ENCODE results near the gene METTL22. TPM values are rescaled to one million over a fixed set of nuclear protein-coding genes. Genes with fewer than 3 reads are reported as not detected.

Gene METTL22
- total and polyA plus RNA-seq, 10 donors: 14.8 to 58.8 (median 41.8) TPM

GRCh38 chr16:8674413-8675022 lies 53.0 kb downstream of the METTL22 start, which contains the start of gene ABAT:
ABAT (plus strand) TSS chr16:8674617; CDS start chr16:8735740, 61,123 bp downstream.
- intact Hi-C loops (cut with DNase I; ENCODE audit: low total_unique reads): loop anchor here (5.0 to 10.0 kb wide), 2 partner anchors 110 to 193 kb away; partner anchors contain the start of gene CARHSP1
- H3K27ac ChIP-seq: peak within 1 kb of the TSS in 5 of 8 donors; percentile 39 to 75 (median 57)
- peaks cover 2 to 27% (median 18%) of the 10 kb centered on the region in 6 donors for H3K4me1 ChIP-seq

GRCh38 chr16:8675183-8676159 lies 54.0 kb downstream of the METTL22 start:
- H3K4me3 ChIP-seq: peak overlapping the region; percentile 50 to 70 (median 62)
- intact Hi-C loops (cut with DNase I; ENCODE audit: low total_unique reads): loop anchor here (5.0 to 10.0 kb wide), 2 partner anchors 109 to 192 kb away; partner anchors contain the start of gene CARHSP1
- no peaks in the 10 kb centered on the region for H3K27me3 ChIP-seq (replicated peaks in 1 of 7)
- TF ChIP-seq POLR2AphosphoS5 (IDR thresholded peaks at IDR 0.05): no peak
- TF ChIP-seq POLR2A (IDR thresholded peaks at IDR 0.05): no peak
- TF ChIP-seq CTCF (IDR thresholded peaks at IDR 0.05 in 8 of 11, conservative IDR thresholded peaks at IDR 0.05 in 3 of 11): no peak
- DNase-seq: peak; percentile 66
- no peaks in the 10 kb centered on the region for H3K36me3 ChIP-seq
- no peak overlapping the region for H3K27ac ChIP-seq
- H3K4me1 ChIP-seq: peaks cover 2 to 27% (median 18%) of the 10 kb centered on the region in 6 donors
- peaks cover 0 to 9% (median 3%) of the 10 kb centered on the region in 8 donors for H3K9me3 ChIP-seq
- 67 to 80% (median 70%) methylated on average over 9 to 13 of the region's 13 CpGs for WGBS, 5 donors

More at GRCh38 chr16:8674413-8675022, 53.0 kb downstream of the METTL22 start, which contains the start of gene ABAT:
- DNase-seq: peak; percentile 98
- no peak for TF ChIP-seq POLR2A (IDR thresholded peaks at IDR 0.05)
- peak; percentile 73 to 87 (median 82) for TF ChIP-seq POLR2AphosphoS5 (IDR thresholded peaks at IDR 0.05)
- TF ChIP-seq CTCF (IDR thresholded peaks at IDR 0.05 in 8 of 11, conservative IDR thresholded peaks at IDR 0.05 in 3 of 11): peak in 1 of 11 experiments; percentile 30
- peaks cover 0 to 4% (median under 1%) of the 10 kb centered on the region in 8 donors for H3K9me3 ChIP-seq
- 2 to 6% (median 3%) methylated on average over 14 to 49 of the region's 49 CpGs for WGBS, 5 donors
- peak within 1 kb of the TSS; percentile 50 to 70 (median 62) for H3K4me3 ChIP-seq
- H3K27me3 ChIP-seq (replicated peaks in 1 of 7): no peaks in the 10 kb centered on the region
- H3K36me3 ChIP-seq: no peaks in the 10 kb centered on the region

GRCh38 chr16:8676160-8676547 lies 54.7 kb downstream of the METTL22 start:
- no peak overlapping the region for H3K4me3 ChIP-seq
- DNase-seq: peak; percentile 43
- WGBS, 5 donors: 65 to 93% (median 71%) methylated on average over 4 to 5 of the region's 5 CpGs
- H3K9me3 ChIP-seq: peaks cover 0 to 9% (median 3%) of the 10 kb centered on the region in 8 donors
- H3K36me3 ChIP-seq: no peaks in the 10 kb centered on the region
- peaks cover 2 to 27% (median 18%) of the 10 kb centered on the region in 6 donors for H3K4me1 ChIP-seq
- intact Hi-C loops (cut with DNase I; ENCODE audit: low total_unique reads): loop anchor here (5.0 to 10.0 kb wide), 2 partner anchors 109 to 191 kb away; partner anchors contain the start of gene CARHSP1
- no peak overlapping the region for H3K27ac ChIP-seq
- no peak for TF ChIP-seq POLR2AphosphoS5 (IDR thresholded peaks at IDR 0.05)
- no peak for TF ChIP-seq POLR2A (IDR thresholded peaks at IDR 0.05)
- no peak for TF ChIP-seq CTCF (IDR thresholded peaks at IDR 0.05 in 8 of 11, conservative IDR thresholded peaks at IDR 0.05 in 3 of 11)
- no peaks in the 10 kb centered on the region for H3K27me3 ChIP-seq (replicated peaks in 1 of 7)
